ENCODE results near the gene TNFRSF18.

The TNFRSF18 gene

GRCh38 chr1:1165485-1165884 lies 40.9 kb downstream of the TNFRSF18 start:
- Histone ChIP-seq H3K79me2 (ENCODE audit: low read length) (no peaks in the 10 kb centered on the region), H3K4me3 (ENCODE audit: low read length) (no peak overlapping the region)

GRCh38 chr1:1164701-1165451 lies 41.5 kb downstream of the TNFRSF18 start:
- Histone ChIP-seq H3K4me3 (ENCODE audit: low read length) (no peak overlapping the region), H3K4me2 (ENCODE audit: low read depth, low read length) (no peak overlapping the region), H3K9me2 (replicated peaks; ENCODE audit: insufficient read depth, low read length) (no peaks in the 10 kb centered on the region), H3K9me3 (replicated peaks; ENCODE audit: insufficient read depth, low read length) (no peaks in the 10 kb centered on the region), H3K4me1 (ENCODE audit: low read length) (no peaks in the 10 kb centered on the region), H3K27ac (ENCODE audit: low read length) (no peak overlapping the region), H2AFZ (ENCODE audit: low read length) (no peak overlapping the region), H3K9ac (ENCODE audit: low read length) (no peak overlapping the region), H3K79me2 (ENCODE audit: low read length) (no peaks in the 10 kb centered on the region), H4K20me1 (ENCODE audit: insufficient read depth, low read length) (no peaks in the 10 kb centered on the region), H3F3A (ENCODE audit: insufficient read depth, low read length) (no peaks in the 10 kb centered on the region), H3K36me3 (replicated peaks; ENCODE audit: insufficient read depth, low read length) (no peaks in the 10 kb centered on the region), H3K27me3 (replicated peaks; ENCODE audit: insufficient read depth, low read length) (peaks cover 98% of the 10 kb centered on the region)
- no peak for DNase-seq
- no peak for TF ChIP-seq CTCF (IDR thresholded peaks at IDR 0.05; ENCODE audit: low read length)
- TF ChIP-seq EZH2phosphoT487 (IDR thresholded peaks at IDR 0.05; ENCODE audit: low read length) = no peak
- TF ChIP-seq EZH2 (optimal IDR thresholded peaks at IDR 0.05; ENCODE audit: low read depth, low read length) = no peak

More at GRCh38 chr1:1165485-1165884, 40.9 kb downstream of the TNFRSF18 start:
- H3K4me1 ChIP-seq (ENCODE audit: low read length) = no peaks in the 10 kb centered on the region
- H3K9ac ChIP-seq (ENCODE audit: low read length) = no peak overlapping the region
- H4K20me1 ChIP-seq (ENCODE audit: insufficient read depth, low read length) = no peaks in the 10 kb centered on the region
- H3K4me2 ChIP-seq (ENCODE audit: low read depth, low read length) = no peak overlapping the region
- H3F3A ChIP-seq (ENCODE audit: insufficient read depth, low read length) = no peaks in the 10 kb centered on the region
- no peaks in the 10 kb centered on the region for H3K9me3 ChIP-seq (replicated peaks; ENCODE audit: insufficient read depth, low read length)
- H3K27ac ChIP-seq (ENCODE audit: low read length) = no peak overlapping the region
- H2AFZ ChIP-seq (ENCODE audit: low read length) = no peak overlapping the region
- peaks cover 98% of the 10 kb centered on the region for H3K27me3 ChIP-seq (replicated peaks; ENCODE audit: insufficient read depth, low read length)
- no peak for TF ChIP-seq EZH2phosphoT487 (IDR thresholded peaks at IDR 0.05; ENCODE audit: low read length)
- no peak for TF ChIP-seq EZH2 (optimal IDR thresholded peaks at IDR 0.05; ENCODE audit: low read depth, low read length)
- no peak for TF ChIP-seq CTCF (IDR thresholded peaks at IDR 0.05; ENCODE audit: low read length)
- H3K9me2 ChIP-seq (replicated peaks; ENCODE audit: insufficient read depth, low read length) = no peaks in the 10 kb centered on the region
- H3K36me3 ChIP-seq (replicated peaks; ENCODE audit: insufficient read depth, low read length) = no peaks in the 10 kb centered on the region
- no peak for DNase-seq

- H3K4me1 ChIP-seq (ENCODE audit: low read length) = no peaks in the 10 kb centered on the region
- TF ChIP-seq EZH2phosphoT487 (IDR thresholded peaks at IDR 0.05; ENCODE audit: low read length) (no peak), EZH2 (optimal IDR thresholded peaks at IDR 0.05; ENCODE audit: low read depth, low read length) (no peak), CTCF (IDR thresholded peaks at IDR 0.05; ENCODE audit: low read length) (no peak)
These were observed 42.1 kb downstream of the TNFRSF18 start for GRCh38 chr1:1164361-1164700.

More at GRCh38 chr1:1164361-1164700, 42.1 kb downstream of the TNFRSF18 start:
- no peaks in the 10 kb centered on the region for H3K79me2 ChIP-seq (ENCODE audit: low read length)
- H3K27ac ChIP-seq (ENCODE audit: low read length) = no peak overlapping the region
- DNase-seq = no peak
- H3K4me3 ChIP-seq (ENCODE audit: low read length) = no peak overlapping the region
- no peaks in the 10 kb centered on the region for H3K9me3 ChIP-seq (replicated peaks; ENCODE audit: insufficient read depth, low read length)
- H3K36me3 ChIP-seq (replicated peaks; ENCODE audit: insufficient read depth, low read length) = no peaks in the 10 kb centered on the region
- H3K27me3 ChIP-seq (replicated peaks; ENCODE audit: insufficient read depth, low read length) = peaks cover 98% of the 10 kb centered on the region
- no peak overlapping the region for H3K4me2 ChIP-seq (ENCODE audit: low read depth, low read length)
- H4K20me1 ChIP-seq (ENCODE audit: insufficient read depth, low read length) = no peaks in the 10 kb centered on the region
- no peaks in the 10 kb centered on the region for H3K9me2 ChIP-seq (replicated peaks; ENCODE audit: insufficient read depth, low read length)
- H3K9ac ChIP-seq (ENCODE audit: low read length) = no peak overlapping the region
- no peak overlapping the region for H2AFZ ChIP-seq (ENCODE audit: low read length)
- H3F3A ChIP-seq (ENCODE audit: insufficient read depth, low read length) = no peaks in the 10 kb centered on the region
